HEK293 (cell line): ENCODE data around the gene CLEC2A.

Experiments
- ZNF830 ChIP-seq: fragments of 450-650 bp; IDR thresholded peaks from 2 replicates; pipeline ENCODE4 v1.5.0; 2018; ENCODE audit warnings: missing biosample characterization, missing genetic modification characterization, low read depth, mild to moderate bottlenecking, moderate library complexity
- TF ChIP-seq, protein P1 (sequence below): fragments of 450-650 bp; formaldehyde crosslinking; IDR thresholded peaks from 2 replicates; pipeline ENCODE4 v1.5.1; 2016; ENCODE audit warnings: missing biosample characterization, missing genetic modification characterization
- TF ChIP-seq, protein P2 (sequence below): sonication (generic); formaldehyde crosslinking; IDR thresholded peaks from 2 replicates; pipeline ENCODE4 v1.8.1; 2022; ENCODE audit warnings: mild to moderate bottlenecking, moderate library complexity, missing genetic modification reagents

DNA sequence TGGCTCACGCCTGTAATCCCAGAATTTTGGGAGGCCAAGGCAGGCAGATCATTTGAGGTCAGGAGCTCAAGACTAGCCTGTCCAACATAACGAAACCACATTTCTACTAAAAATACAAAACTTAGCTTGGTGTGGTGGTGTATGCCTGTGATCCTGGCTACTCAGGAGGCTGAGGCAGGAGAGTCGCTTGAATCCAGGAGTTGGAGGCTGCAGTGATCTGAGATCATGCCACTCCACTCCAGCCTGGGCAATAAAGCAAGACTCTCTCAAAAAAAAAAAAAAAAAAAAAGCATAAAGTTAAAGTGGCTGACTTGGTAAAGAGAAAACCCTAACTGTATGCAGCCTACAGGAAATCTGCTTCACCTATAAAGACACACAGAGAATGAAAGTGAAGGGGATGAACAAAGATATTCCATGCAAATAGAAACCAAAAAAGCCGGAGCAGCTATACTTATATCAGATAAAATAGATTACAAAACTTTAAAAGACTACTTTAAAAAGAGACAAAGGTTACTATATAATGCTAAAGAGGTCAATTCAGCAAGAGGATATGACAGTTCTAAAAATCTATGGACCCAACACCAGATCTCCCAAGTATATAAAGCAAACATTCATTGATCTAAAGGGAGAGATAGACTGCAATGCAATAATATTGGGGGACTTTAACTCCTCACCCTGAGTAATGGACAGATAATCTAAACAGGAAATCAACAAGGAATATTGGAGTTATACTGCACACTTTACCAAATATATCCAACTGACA, 67.1 kb downstream of the CLEC2A start:
- TF ChIP-seq, protein P1, sequence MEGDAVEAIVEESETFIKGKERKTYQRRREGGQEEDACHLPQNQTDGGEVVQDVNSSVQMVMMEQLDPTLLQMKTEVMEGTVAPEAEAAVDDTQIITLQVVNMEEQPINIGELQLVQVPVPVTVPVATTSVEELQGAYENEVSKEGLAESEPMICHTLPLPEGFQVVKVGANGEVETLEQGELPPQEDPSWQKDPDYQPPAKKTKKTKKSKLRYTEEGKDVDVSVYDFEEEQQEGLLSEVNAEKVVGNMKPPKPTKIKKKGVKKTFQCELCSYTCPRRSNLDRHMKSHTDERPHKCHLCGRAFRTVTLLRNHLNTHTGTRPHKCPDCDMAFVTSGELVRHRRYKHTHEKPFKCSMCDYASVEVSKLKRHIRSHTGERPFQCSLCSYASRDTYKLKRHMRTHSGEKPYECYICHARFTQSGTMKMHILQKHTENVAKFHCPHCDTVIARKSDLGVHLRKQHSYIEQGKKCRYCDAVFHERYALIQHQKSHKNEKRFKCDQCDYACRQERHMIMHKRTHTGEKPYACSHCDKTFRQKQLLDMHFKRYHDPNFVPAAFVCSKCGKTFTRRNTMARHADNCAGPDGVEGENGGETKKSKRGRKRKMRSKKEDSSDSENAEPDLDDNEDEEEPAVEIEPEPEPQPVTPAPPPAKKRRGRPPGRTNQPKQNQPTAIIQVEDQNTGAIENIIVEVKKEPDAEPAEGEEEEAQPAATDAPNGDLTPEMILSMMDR = no peak
- TF ChIP-seq, protein P2, sequence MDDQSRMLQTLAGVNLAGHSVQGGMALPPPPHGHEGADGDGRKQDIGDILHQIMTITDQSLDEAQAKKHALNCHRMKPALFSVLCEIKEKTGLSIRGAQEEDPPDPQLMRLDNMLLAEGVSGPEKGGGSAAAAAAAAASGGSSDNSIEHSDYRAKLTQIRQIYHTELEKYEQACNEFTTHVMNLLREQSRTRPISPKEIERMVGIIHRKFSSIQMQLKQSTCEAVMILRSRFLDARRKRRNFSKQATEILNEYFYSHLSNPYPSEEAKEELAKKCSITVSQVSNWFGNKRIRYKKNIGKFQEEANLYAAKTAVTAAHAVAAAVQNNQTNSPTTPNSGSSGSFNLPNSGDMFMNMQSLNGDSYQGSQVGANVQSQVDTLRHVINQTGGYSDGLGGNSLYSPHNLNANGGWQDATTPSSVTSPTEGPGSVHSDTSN (CRISPR knock-in tag) = no peak
- TF ChIP-seq ZNF830 (tag by site-specific recombination) = no peak
